ENCODE measurements around the gene MDN1. TPM values are rescaled to one million over a fixed set of nuclear protein-coding genes. Genes with fewer than 3 reads are reported as not detected.

Gene MDN1
- total RNA-seq, 4 donors from 2014 or later = 14.5 to 38.6 (median 27.8) TPM

DNA sequence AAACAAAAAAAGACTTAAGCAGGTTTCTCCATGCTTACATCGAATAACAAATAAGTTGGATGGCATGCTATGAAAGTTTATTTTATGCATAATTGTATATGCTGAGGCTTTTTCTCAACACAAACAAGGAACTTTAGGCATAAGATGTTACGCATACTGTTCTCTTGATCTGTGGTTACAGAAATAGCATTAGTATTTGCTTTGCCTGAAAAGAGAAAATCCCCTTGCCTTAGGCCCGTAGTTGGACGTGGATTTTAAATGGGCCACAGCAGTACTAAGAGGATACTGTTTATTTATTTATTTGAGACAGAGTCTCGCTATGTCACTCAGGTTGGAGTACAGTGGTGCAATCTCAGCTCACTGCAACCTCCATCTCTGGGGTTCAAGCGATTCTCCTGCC, 200.0 kb downstream of the MDN1 start:
- 94 to 97% methylated on average over 6 of the region's 6 CpGs for WGBS, 2 donors
- intact Hi-C loops (cut with DNase I; ENCODE audit: low total_unique reads) = loop anchor here (10.0 kb wide), 1 partner anchor 185 kb away; the partner anchor contains the start of gene ANKRD6
- no peak for TF ChIP-seq CTCF (IDR thresholded peaks at IDR 0.05)
- no peak for DNase-seq (ENCODE audit: low spot score in 2 of 2)
- H3K4me3 ChIP-seq (ENCODE audit: low read depth, poor library complexity, severe bottlenecking) = no peak overlapping the region

DNA sequence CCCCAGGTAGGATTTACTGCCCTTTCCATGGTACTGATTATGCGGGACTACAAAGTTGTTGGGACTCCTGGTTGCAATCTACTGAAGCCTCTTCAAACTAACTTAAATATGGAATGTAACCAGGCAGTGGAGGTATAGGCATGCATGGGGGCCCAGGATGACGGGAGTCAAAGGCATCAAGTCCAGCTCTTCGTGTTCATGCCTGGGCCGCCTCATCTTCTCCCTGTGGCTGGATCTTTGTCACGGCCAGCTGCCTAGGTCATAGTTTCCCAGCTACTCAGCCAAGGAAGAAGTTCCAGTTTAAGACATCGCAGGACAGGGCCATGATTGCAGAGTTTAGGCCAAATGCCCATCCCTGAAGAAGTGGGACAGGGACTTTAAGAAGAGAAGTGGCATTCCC, 201.6 kb downstream of the MDN1 start:
- TF ChIP-seq CTCF (IDR thresholded peaks at IDR 0.05) = no peak
- WGBS, 2 donors = 93 to 97% methylated on average over 6 of the region's 6 CpGs
- DNase-seq (ENCODE audit: low spot score in 2 of 2) = no peak
- intact Hi-C loops (cut with DNase I; ENCODE audit: low total_unique reads) = loop anchor here (10.0 kb wide), 1 partner anchor 183 kb away; the partner anchor contains the start of gene ANKRD6
- no peak overlapping the region for H3K4me3 ChIP-seq (ENCODE audit: low read depth, poor library complexity, severe bottlenecking)

- 89 to 91% methylated on average over 5 of the region's 5 CpGs for WGBS, 2 donors
- TF ChIP-seq CTCF (IDR thresholded peaks at IDR 0.05) (no peak), POLR2A (IDR thresholded peaks at IDR 0.05) (no peak)
- intact Hi-C loops (cut with DNase I; ENCODE audit: low total_unique reads) = loop anchor here (10.0 kb wide), 1 partner anchor 182 kb away; the partner anchor contains the start of gene ANKRD6
- H3K4me3 ChIP-seq (ENCODE audit: low read depth, poor library complexity, severe bottlenecking) = no peak overlapping the region
- DNase-seq (ENCODE audit: low spot score in 2 of 2) = no peak
Observed at GRCh38 chr6:89616531-89616930, 203.1 kb downstream of the MDN1 start.

DNA sequence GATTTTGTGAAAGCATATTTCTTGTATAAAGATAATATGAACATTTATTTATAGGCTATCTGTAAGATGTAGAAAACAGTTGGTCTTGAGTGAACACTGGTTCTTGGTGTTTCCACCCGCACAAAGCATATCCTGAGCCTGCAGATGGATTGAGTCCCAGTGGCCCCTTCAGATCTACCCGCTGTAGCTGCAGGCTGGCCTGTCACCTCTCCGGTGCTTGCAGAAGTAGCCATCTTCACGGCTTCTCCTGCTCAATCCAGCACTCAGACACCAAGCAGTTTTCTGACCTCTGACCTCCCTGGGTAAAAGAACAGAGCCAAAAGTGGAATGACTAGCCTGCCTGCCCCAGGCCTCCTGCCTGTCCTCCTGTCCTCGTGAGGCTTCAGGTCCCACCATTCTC, 203.7 kb downstream of the MDN1 start:
- TF ChIP-seq CTCF (IDR thresholded peaks at IDR 0.05) = no peak
- no peak for TF ChIP-seq POLR2A (IDR thresholded peaks at IDR 0.05)
- WGBS, 2 donors = 91 to 94% methylated on average over 5 of the region's 5 CpGs
- no peak for DNase-seq (ENCODE audit: low spot score in 2 of 2)
- H3K4me3 ChIP-seq (ENCODE audit: low read depth, poor library complexity, severe bottlenecking) = no peak overlapping the region
- intact Hi-C loops (cut with DNase I; ENCODE audit: low total_unique reads) = loop anchor here (10.0 kb wide), 1 partner anchor 181 kb away; the partner anchor contains the start of gene ANKRD6

- no peak for DNase-seq (ENCODE audit: low spot score in 2 of 2)
- TF ChIP-seq POLR2A (IDR thresholded peaks at IDR 0.05) (no peak), CTCF (IDR thresholded peaks at IDR 0.05) (no peak)
- WGBS, 2 donors = 73 to 77% methylated on average over 5 of the region's 5 CpGs
- intact Hi-C loops (cut with DNase I; ENCODE audit: low total_unique reads) = loop anchor here (10.0 kb wide), 1 partner anchor 179 kb away; the partner anchor contains the start of gene ANKRD6
- no peak overlapping the region for H3K4me3 ChIP-seq (ENCODE audit: low read depth, poor library complexity, severe bottlenecking)
Observed at GRCh38 chr6:89613790-89614189, 205.8 kb downstream of the MDN1 start.

DNA sequence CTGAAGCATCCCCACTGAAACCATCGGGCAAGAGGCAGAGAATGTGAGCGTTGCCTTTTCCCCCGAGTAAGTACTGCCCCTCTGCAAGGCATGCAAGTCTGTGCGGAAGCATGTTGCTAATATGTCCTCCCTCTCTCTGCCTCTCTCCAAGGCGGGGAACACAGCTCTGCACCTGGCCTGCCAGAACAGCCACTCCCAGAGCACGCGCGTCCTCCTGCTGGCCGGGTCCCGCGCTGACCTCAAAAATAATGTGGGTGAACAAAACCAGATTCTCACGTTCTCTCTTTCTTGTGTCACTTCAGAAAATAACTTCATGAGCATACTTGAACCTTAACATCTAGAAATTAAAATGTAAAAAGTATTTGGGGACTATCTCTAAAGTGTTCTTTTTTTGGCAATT, 207.5 kb downstream of the MDN1 start:
- TF ChIP-seq POLR2A (IDR thresholded peaks at IDR 0.05) (no peak), CTCF (IDR thresholded peaks at IDR 0.05) (no peak)
- intact Hi-C loops (cut with DNase I; ENCODE audit: low total_unique reads) = loop anchor here (10.0 kb wide), 1 partner anchor 177 kb away; the partner anchor contains the start of gene ANKRD6

More for the DNA sequence above, 207.5 kb downstream of the MDN1 start:
- no peak for DNase-seq (ENCODE audit: low spot score in 2 of 2)
- 55 to 61% methylated on average over 12 of the region's 12 CpGs for WGBS, 2 donors
- H3K4me3 ChIP-seq (ENCODE audit: low read depth, poor library complexity, severe bottlenecking) = no peak overlapping the region
